HL-60 (cell line): ENCODE data around the gene ASAP3.

Experiments used
- DNase-seq, 2 experiments: peaks; one replicate each; pipeline ENCODE4 v3.0.0-alpha.2; 2010 to 2020; ENCODE audit warnings: low read depth in 1 of 2, low spot score in 1 of 2
- H3K27ac ChIP-seq: fragments of 250-450 bp; sonication (Bioruptor Pico); replicated peaks from 2 replicates; pipeline ENCODE4 v1.5.1; 2020; ENCODE audit warnings: mild to moderate bottlenecking, moderate library complexity
- H3K27me3 ChIP-seq: fragments of 250-450 bp; sonication (Bioruptor Pico); 2 replicates; pipeline ENCODE4 v1.5.1; 2021; ENCODE audit warnings: mild to moderate bottlenecking, moderate library complexity; ENCODE audit not compliant: insufficient read depth, poor library complexity, severe bottlenecking
- H3K4me3 ChIP-seq: replicated peaks from 2 replicates; pipeline ENCODE4 v1.5.1; 2011; ENCODE audit warnings: mild to moderate bottlenecking, control low read depth, low read length; ENCODE audit not compliant: insufficient read depth
- GABPA ChIP-seq: IDR thresholded peaks from 2 replicates; pipeline ENCODE4 v1.6.1; 2012; ENCODE audit warnings: low read depth
- POLR2AphosphoS5 ChIP-seq: IDR thresholded peaks from 2 replicates; pipeline ENCODE4 v1.6.1; 2012; ENCODE audit warnings: low read depth
- SPI1 ChIP-seq: IDR thresholded peaks from 2 replicates; pipeline ENCODE4 v1.6.1; 2012; ENCODE audit warnings: low read depth, mild to moderate bottlenecking, borderline replicate concordance
- TF ChIP-seq, protein P1 (sequence below): IDR thresholded peaks from one replicate; pipeline ENCODE4 v1.5.1; 2011; ENCODE audit warnings: low read length, control low read depth, inconsistent platforms; ENCODE audit not compliant: insufficient read depth
- TF ChIP-seq, protein P2 (sequence below): IDR thresholded peaks from 2 replicates; pipeline ENCODE4 v1.6.1; 2012; ENCODE audit warnings: low read depth; ENCODE audit not compliant: insufficient replicate concordance

Gene ASAP3

GRCh38 chr1:23387494-23387893 is 96.5 kb downstream of the ASAP3 start:
- no peak overlapping the region for H3K27ac ChIP-seq
- DNase-seq = no peak
- TF ChIP-seq SPI1 = no peak
- TF ChIP-seq, protein P1, sequence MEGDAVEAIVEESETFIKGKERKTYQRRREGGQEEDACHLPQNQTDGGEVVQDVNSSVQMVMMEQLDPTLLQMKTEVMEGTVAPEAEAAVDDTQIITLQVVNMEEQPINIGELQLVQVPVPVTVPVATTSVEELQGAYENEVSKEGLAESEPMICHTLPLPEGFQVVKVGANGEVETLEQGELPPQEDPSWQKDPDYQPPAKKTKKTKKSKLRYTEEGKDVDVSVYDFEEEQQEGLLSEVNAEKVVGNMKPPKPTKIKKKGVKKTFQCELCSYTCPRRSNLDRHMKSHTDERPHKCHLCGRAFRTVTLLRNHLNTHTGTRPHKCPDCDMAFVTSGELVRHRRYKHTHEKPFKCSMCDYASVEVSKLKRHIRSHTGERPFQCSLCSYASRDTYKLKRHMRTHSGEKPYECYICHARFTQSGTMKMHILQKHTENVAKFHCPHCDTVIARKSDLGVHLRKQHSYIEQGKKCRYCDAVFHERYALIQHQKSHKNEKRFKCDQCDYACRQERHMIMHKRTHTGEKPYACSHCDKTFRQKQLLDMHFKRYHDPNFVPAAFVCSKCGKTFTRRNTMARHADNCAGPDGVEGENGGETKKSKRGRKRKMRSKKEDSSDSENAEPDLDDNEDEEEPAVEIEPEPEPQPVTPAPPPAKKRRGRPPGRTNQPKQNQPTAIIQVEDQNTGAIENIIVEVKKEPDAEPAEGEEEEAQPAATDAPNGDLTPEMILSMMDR = no peak
- TF ChIP-seq POLR2AphosphoS5 = no peak
- TF ChIP-seq, protein P2, sequence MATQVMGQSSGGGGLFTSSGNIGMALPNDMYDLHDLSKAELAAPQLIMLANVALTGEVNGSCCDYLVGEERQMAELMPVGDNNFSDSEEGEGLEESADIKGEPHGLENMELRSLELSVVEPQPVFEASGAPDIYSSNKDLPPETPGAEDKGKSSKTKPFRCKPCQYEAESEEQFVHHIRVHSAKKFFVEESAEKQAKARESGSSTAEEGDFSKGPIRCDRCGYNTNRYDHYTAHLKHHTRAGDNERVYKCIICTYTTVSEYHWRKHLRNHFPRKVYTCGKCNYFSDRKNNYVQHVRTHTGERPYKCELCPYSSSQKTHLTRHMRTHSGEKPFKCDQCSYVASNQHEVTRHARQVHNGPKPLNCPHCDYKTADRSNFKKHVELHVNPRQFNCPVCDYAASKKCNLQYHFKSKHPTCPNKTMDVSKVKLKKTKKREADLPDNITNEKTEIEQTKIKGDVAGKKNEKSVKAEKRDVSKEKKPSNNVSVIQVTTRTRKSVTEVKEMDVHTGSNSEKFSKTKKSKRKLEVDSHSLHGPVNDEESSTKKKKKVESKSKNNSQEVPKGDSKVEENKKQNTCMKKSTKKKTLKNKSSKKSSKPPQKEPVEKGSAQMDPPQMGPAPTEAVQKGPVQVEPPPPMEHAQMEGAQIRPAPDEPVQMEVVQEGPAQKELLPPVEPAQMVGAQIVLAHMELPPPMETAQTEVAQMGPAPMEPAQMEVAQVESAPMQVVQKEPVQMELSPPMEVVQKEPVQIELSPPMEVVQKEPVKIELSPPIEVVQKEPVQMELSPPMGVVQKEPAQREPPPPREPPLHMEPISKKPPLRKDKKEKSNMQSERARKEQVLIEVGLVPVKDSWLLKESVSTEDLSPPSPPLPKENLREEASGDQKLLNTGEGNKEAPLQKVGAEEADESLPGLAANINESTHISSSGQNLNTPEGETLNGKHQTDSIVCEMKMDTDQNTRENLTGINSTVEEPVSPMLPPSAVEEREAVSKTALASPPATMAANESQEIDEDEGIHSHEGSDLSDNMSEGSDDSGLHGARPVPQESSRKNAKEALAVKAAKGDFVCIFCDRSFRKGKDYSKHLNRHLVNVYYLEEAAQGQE = no peak
- no peak for TF ChIP-seq GABPA
- no peak overlapping the region for H3K4me3 ChIP-seq
- H3K27me3 ChIP-seq = no peaks in the 10 kb centered on the region

DNA sequence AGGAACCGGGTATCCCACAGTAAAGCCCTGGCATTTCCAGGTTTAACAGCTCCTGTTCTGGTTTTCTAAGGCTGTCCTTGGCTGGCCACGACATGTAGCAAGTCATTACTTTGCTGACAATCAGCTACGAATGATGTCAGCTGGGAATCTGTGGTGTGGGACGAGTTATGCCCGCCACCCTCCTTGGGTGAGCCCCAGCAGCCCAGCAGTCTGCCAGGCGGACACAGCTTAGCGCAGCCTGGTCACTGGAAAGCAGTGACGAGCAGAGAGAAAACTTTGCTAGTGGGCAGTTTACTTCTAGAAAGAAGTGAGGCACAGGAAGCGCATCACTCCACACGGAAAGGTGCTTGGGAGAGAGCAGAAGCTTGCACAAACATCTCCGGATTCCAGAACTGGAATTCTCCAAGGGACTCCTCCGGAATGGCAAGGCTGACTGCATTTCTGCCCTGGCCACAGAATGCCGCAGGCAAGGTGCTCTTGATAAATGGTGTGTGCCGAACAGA is 98.8 kb downstream of the ASAP3 start:
- H3K4me3 ChIP-seq = no peak overlapping the region
- DNase-seq = no peak
- H3K27me3 ChIP-seq = no peaks in the 10 kb centered on the region
- H3K27ac ChIP-seq = no peak overlapping the region
- TF ChIP-seq GABPA (no peak), SPI1 (no peak)
- TF ChIP-seq, protein P1 = no peak
- TF ChIP-seq, protein P2 = no peak

DNA sequence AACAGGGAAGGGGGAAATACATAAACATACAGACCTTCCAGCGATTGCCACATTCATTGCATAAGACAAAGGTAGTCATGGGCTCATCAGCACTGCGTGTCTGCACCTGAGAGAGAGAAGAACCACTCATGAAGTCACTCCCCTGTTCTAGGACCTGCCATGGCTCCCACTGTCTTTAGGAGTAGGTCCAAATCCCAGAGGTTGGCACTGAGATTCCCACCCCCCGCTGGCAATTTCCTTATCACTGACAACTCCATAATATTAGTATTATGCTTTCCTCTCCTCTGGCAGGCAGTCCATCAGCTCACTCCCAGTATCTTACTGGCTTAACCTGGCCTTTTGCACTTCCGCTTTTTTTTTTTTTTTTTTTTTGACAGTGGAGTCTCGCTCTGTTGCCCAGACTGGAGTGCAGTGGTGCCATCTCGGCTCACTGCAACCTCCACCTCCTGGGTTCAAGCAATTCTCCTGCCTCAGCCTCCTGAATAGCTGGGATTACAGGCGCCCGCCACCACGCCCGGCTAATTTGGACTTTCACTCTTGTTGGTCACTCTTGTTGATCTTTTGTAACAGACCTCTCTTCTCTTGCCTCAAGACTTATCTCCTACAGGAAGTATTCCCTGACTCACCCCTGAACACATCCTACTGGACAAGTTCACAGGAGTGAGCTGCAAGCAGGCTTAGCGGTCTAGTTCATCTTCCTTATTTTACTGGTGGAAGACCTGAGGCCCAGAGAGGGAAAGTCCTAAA is 99.5 kb downstream of the ASAP3 start:
- Histone ChIP-seq H3K4me3 (no peak overlapping the region), H3K27me3 (no peaks in the 10 kb centered on the region), H3K27ac (no peak overlapping the region)
- no peak for DNase-seq
- peak; percentile 85 for TF ChIP-seq SPI1
- no peak for TF ChIP-seq GABPA

DNA sequence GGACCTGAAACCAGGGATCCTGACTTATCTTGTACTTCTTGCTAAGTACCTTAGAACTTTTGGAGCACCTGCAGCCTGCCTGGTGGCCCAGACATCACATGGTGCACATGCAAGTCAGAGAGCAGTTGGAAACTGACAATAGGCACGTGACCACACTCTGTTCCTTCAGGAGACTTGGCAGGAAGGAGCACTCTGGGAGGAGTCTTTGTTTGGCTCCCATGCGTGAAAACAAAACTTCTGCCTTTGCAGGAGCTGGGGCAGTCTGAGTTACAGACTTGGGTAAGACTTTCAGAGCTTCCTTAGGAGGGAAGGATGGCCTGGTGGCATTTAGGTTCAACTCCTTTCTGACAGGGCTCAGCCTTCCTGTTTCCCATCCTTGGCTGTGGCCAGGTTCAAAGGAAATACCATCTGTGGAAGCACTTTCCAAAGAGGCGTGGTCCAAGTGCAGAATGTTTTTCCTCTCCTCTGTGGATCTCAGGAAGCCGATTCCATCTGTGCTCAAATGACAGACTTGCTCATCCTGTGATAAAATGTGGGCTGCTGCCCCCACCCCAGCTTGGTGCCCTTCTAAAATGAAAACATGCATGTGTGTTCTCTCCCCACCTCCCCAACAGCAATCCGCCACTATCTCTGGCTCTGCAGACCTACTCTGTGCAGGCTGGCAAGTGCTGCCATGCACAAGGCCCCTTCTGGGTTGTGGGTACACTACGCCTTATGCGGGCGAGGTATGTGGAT is 100.2 kb downstream of the ASAP3 start:
- no peak for DNase-seq
- TF ChIP-seq, protein P2 = no peak
- no peak for TF ChIP-seq GABPA
- TF ChIP-seq, protein P1 = no peak
- TF ChIP-seq SPI1 = no peak
- TF ChIP-seq POLR2AphosphoS5 = no peak
- Histone ChIP-seq H3K4me3 (no peak overlapping the region), H3K27me3 (no peaks in the 10 kb centered on the region), H3K27ac (no peak overlapping the region)
